H9 (cell line): Measurements from ENCODE around the gene SLC4A5. TPM values are rescaled to one million over a fixed set of nuclear protein-coding genes. Genes with fewer than 3 reads are reported as not detected.
A peak's percentile ranks its signal among the peaks of the same experiment; 100 is the strongest.

Source experiments
- DNase-seq: peaks from one replicate; pipeline ENCODE4 v3.0.0-alpha.2; 2017
- H2AFZ ChIP-seq: one replicate; pipeline ENCODE4 v1.6.1; 2013; ENCODE audit warnings: mild to moderate bottlenecking, low read length, control low read depth, moderate library complexity
- H2AK5ac ChIP-seq: 2 replicates; pipeline ENCODE4 v1.6.1; 2013; ENCODE audit warnings: low read length, control low read depth, mixed read lengths; ENCODE audit not compliant: insufficient read length
- H2BK120ac ChIP-seq: one replicate; pipeline ENCODE4 v1.6.1; 2013; ENCODE audit warnings: low read depth, mild to moderate bottlenecking, low read length, control low read depth, inconsistent platforms; ENCODE audit not compliant: poor library complexity, severe bottlenecking
- H2BK12ac ChIP-seq: 2 replicates; pipeline ENCODE4 v1.6.1; 2013; ENCODE audit warnings: low read length, control low read depth, mixed read lengths, low read depth; ENCODE audit not compliant: insufficient read length
- H2BK15ac ChIP-seq: 2 replicates; pipeline ENCODE4 v1.6.1; 2013; ENCODE audit warnings: low read depth, low read length, control low read depth
- H2BK20ac ChIP-seq: one replicate; pipeline ENCODE4 v1.6.1; 2013; ENCODE audit warnings: low read depth, mild to moderate bottlenecking, low read length, control low read depth, inconsistent platforms; ENCODE audit not compliant: poor library complexity, severe bottlenecking
- H2BK5ac ChIP-seq: 2 replicates; pipeline ENCODE4 v1.6.1; 2013; ENCODE audit warnings: low read length, control low read depth, mixed read lengths; ENCODE audit not compliant: insufficient read length
- H3K14ac ChIP-seq: 2 replicates; pipeline ENCODE4 v1.6.1; 2013; ENCODE audit warnings: low read length, control low read depth; ENCODE audit not compliant: insufficient read depth
- H3K18ac ChIP-seq: 2 replicates; pipeline ENCODE4 v1.6.1; 2013; ENCODE audit warnings: low read depth, mild to moderate bottlenecking, mixed read lengths, low read length, control low read depth; ENCODE audit not compliant: insufficient read length
- H3K23ac ChIP-seq: 2 replicates; pipeline ENCODE4 v1.6.1; 2013; ENCODE audit warnings: low read length, control low read depth, mixed read lengths, low read depth; ENCODE audit not compliant: insufficient read length
- H3K23me2 ChIP-seq: 2 replicates; pipeline ENCODE4 v1.6.1; 2013; ENCODE audit warnings: low read depth, mild to moderate bottlenecking, mixed read lengths, low read length, control low read depth; ENCODE audit not compliant: insufficient read length, poor library complexity, severe bottlenecking
- H3K27ac ChIP-seq: 2 replicates; pipeline ENCODE4 v1.5.1; 2013; ENCODE audit warnings: low read length, control low read depth, mixed read lengths, low read depth; ENCODE audit not compliant: insufficient read length
- H3K27me3 ChIP-seq: 2 replicates; pipeline ENCODE4 v1.6.1; 2013; ENCODE audit warnings: low read length, control low read depth, inconsistent platforms; ENCODE audit not compliant: insufficient read depth
- H3K4ac ChIP-seq: 2 replicates; pipeline ENCODE4 v1.6.1; 2013; ENCODE audit warnings: low read depth, mild to moderate bottlenecking, control low read depth, inconsistent platforms, low read length, moderate library complexity
- H3K4me1 ChIP-seq: 2 replicates; pipeline ENCODE4 v1.6.1; 2013; ENCODE audit warnings: low read length, control low read depth, inconsistent platforms; ENCODE audit not compliant: insufficient read depth
- H3K4me2 ChIP-seq: 2 replicates; pipeline ENCODE4 v1.6.1; 2013; ENCODE audit warnings: low read length, control low read depth, mixed read lengths; ENCODE audit not compliant: insufficient read length, insufficient read depth
- H3K56ac ChIP-seq: 2 replicates; pipeline ENCODE4 v1.6.1; 2013; ENCODE audit warnings: low read depth, mild to moderate bottlenecking, mixed read lengths, low read length, control low read depth; ENCODE audit not compliant: insufficient read length
- H3K79me1 ChIP-seq: 2 replicates; pipeline ENCODE4 v1.6.1; 2013; ENCODE audit warnings: low read depth, mild to moderate bottlenecking, moderate library complexity, low read length, control low read depth, inconsistent platforms; ENCODE audit not compliant: insufficient read depth, poor library complexity, severe bottlenecking
- H3K79me2 ChIP-seq: 2 replicates; pipeline ENCODE4 v1.6.1; 2013; ENCODE audit warnings: low read length, control low read depth, inconsistent platforms; ENCODE audit not compliant: insufficient read depth
- H3K9ac ChIP-seq: 2 replicates; pipeline ENCODE4 v1.6.1; 2013; ENCODE audit warnings: low read length, control low read depth, mixed read lengths; ENCODE audit not compliant: insufficient read length; ENCODE audit errors: extremely low read depth
- H3K9me3 ChIP-seq: one replicate; pipeline ENCODE4 v1.6.1; 2013; ENCODE audit warnings: low read depth, low read length, inconsistent platforms; ENCODE audit not compliant: control insufficient read depth
- H3T11ph ChIP-seq: one replicate; pipeline ENCODE4 v1.6.1; 2013; ENCODE audit warnings: mild to moderate bottlenecking, low read length, control low read depth, inconsistent platforms
- H4K20me1 ChIP-seq: one replicate; pipeline ENCODE4 v1.6.1; 2013; ENCODE audit not compliant: control insufficient read depth, insufficient read length, insufficient read depth
- H4K5ac ChIP-seq: 2 replicates; pipeline ENCODE4 v1.6.1; 2013; ENCODE audit warnings: low read depth, mild to moderate bottlenecking, mixed read lengths, low read length, control low read depth; ENCODE audit not compliant: insufficient read length
- H4K8ac ChIP-seq: replicated peaks from 2 replicates; pipeline ENCODE4 v1.6.1; 2013; ENCODE audit warnings: low read length, control low read depth, mixed read lengths, low read depth; ENCODE audit not compliant: insufficient read length
- H4K91ac ChIP-seq: 2 replicates; pipeline ENCODE4 v1.6.1; 2013; ENCODE audit warnings: low read depth, mild to moderate bottlenecking, moderate library complexity, mixed read lengths, low read length, control low read depth; ENCODE audit not compliant: insufficient read length
- H3K27ac Mint-ChIP-seq, 3 experiments: 2 replicates in 2 of 3; 3 replicates in 1 of 3; pipeline ENCODE4 v1.8.0; 2020 to 2021; ENCODE audit warnings: mixed read lengths in 3 of 3, mild to moderate bottlenecking in 1 of 3, moderate library complexity in 1 of 3
- H3K27me3 Mint-ChIP-seq: 2 replicates; pipeline ENCODE4 v1.8.0; 2021; ENCODE audit warnings: low read depth, mild to moderate bottlenecking, moderate library complexity, mixed read lengths
- H3K36me3 Mint-ChIP-seq, 3 experiments: 2 replicates in 2 of 3; 3 replicates in 1 of 3; pipeline ENCODE4 v1.8.0; 2020 to 2021; ENCODE audit warnings: low read depth in 3 of 3, mixed read lengths in 3 of 3; ENCODE audit not compliant: insufficient read depth in 1 of 3
- H3K4me1 Mint-ChIP-seq, 2 experiments: 2 replicates each; pipeline ENCODE4 v1.8.0; 2020; ENCODE audit warnings: mixed read lengths in 2 of 2
- H3K4me3 Mint-ChIP-seq, 2 experiments: 2 replicates in 1 of 2; 3 replicates in 1 of 2; pipeline ENCODE4 v1.8.0; 2020 to 2021; ENCODE audit warnings: mild to moderate bottlenecking in 2 of 2, mixed read lengths in 2 of 2, moderate library complexity in 1 of 2
- H3K9me3 Mint-ChIP-seq, 2 experiments: 2 replicates in 1 of 2; 3 replicates in 1 of 2; pipeline ENCODE4 v1.8.0; 2020; ENCODE audit warnings: mild to moderate bottlenecking in 2 of 2, mixed read lengths in 2 of 2, moderate library complexity in 1 of 2
- CTCF ChIP-seq: fragments of 200-600 bp; sonication (generic); conservative IDR thresholded peaks from 3 replicates; pipeline ENCODE4 v1.8.0; 2021; ENCODE audit warnings: antibody characterized with exemption, mild to moderate bottlenecking
- WGBS: extraction: QIAGEN DNeasy Blood & Tissue Kit; methylation state at CpG from one replicate; pipeline ENCODE4 v1.1.7; 2013; ENCODE audit warnings: missing lambda C conversion rate, low lambda C conversion rate, mixed read lengths; ENCODE audit not compliant: insufficient read length; ENCODE audit errors: extremely low coverage; 5-methylcytosine and 5-hydroxymethylcytosine counted together
- total RNA-seq: library from RNA; stranded (reverse); gene quantifications from 2 replicates; pipeline ENCODE4 v1.2.1, GENCODE V29; 2021

Gene SLC4A5
- total RNA-seq, 1 experiment from 2014 or later, result 0.50 TPM

DNA sequence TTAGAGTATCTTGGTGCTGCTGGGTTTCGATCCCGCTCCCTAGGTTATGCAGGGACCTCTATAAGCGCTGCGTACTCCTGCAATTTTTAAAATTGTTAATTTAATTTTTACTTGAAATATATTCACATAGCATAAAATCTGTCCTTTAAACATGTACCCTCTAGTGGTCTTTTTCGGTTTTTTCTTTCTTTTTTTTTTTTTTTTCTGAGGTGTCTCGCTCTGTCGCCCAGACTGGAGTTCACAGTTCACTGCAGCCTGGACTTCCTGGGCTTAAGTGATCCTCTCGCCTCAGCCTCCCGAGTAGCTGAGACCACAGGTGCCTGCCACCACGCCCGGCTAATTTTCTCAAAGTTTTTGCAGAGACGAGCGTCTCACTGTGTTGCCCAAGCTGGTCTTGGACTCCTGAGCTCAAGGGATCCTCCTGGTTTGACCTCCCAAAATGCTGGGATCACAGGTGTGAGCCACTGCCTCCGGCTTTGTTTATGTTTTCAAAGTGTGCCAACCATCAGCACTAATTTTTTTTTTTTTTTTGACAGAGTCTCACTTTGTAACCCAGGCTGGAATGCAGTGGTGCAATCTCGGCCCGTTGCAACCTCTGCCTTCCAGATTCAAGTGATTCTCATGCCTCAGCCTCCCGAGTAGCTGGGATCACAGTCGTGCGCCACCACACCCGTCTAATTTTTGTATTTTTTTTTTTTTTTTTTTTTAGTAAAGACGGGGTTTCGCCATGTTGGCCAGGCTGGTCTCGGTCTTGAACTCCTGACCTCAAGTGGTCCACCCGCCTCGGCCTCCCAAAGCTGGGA is 164.0 kb downstream of the SLC4A5 start:
- H3K9me3 ChIP-seq, result no peaks in the 10 kb centered on the region
- no peak overlapping the region for H2AFZ ChIP-seq
- H2BK20ac ChIP-seq, result no peak overlapping the region
- H2BK12ac ChIP-seq, result no peak overlapping the region
- H3K27ac ChIP-seq, result no peak overlapping the region
- H3K27me3 Mint-ChIP-seq, result no peaks in the 10 kb centered on the region
- H2BK5ac ChIP-seq, result no peak overlapping the region
- H4K91ac ChIP-seq, result no peak overlapping the region
- H3K56ac ChIP-seq, result no peak overlapping the region
- H4K20me1 ChIP-seq, result no peaks in the 10 kb centered on the region
- whole genome bisulfite sequencing, result no CpG with 5 or more reads among the region's 25 CpGs
- no peak overlapping the region for H3T11ph ChIP-seq
- no peak overlapping the region for H3K18ac ChIP-seq
- H3K4me3 Mint-ChIP-seq, result peak overlapping the region; percentile 90 to 93
- H3K36me3 Mint-ChIP-seq, result peaks cover 17 to 31% (median 20%) of the 10 kb centered on the region in 3 experiments
- H2BK15ac ChIP-seq, result no peak overlapping the region
- peaks cover 13 to 15% of the 10 kb centered on the region in 2 experiments for H3K4me1 Mint-ChIP-seq
- no peak overlapping the region for H4K8ac ChIP-seq
- H3K23ac ChIP-seq, result no peak overlapping the region
- no peaks in the 10 kb centered on the region for H3K23me2 ChIP-seq
- H3K79me1 ChIP-seq, result peaks cover 7% of the 10 kb centered on the region
- H3K14ac ChIP-seq, result no peak overlapping the region
- no peak overlapping the region for H3K4ac ChIP-seq
- no peak overlapping the region for H3K9ac ChIP-seq
- DNase-seq, result no peak
- no peak overlapping the region for H3K4me2 ChIP-seq
- no peaks in the 10 kb centered on the region for H3K4me1 ChIP-seq
- H2AK5ac ChIP-seq, result no peak overlapping the region
- no peak overlapping the region for H2BK120ac ChIP-seq
- H4K5ac ChIP-seq, result no peak overlapping the region
- H3K79me2 ChIP-seq, result peaks cover 16% of the 10 kb centered on the region; the same call in 1 of the 2 replicates
- H3K27me3 ChIP-seq, result no peaks in the 10 kb centered on the region
- TF ChIP-seq CTCF, result peak; percentile 66
- H3K9me3 Mint-ChIP-seq, result peaks cover 4% of the 10 kb centered on the region in 2 experiments; a peak in 3 of 5 replicates
- H3K27ac Mint-ChIP-seq, result peak overlapping the region; percentile 11 to 64 (median 44); a peak in 3 of 7 replicates
